GM20431 (cell line): ENCODE data around the gene NNAT.

Source experiments
- in situ Hi-C: fragments of 300-500 bp; cut with MseI, MboI; formaldehyde crosslinking; loops from one replicate; pipeline ENCODE4 v1.15.0; 2020; ENCODE audit warnings: low sequenced_read_pairs; ENCODE audit not compliant: unreplicated experiment

NNAT gene

DNA sequence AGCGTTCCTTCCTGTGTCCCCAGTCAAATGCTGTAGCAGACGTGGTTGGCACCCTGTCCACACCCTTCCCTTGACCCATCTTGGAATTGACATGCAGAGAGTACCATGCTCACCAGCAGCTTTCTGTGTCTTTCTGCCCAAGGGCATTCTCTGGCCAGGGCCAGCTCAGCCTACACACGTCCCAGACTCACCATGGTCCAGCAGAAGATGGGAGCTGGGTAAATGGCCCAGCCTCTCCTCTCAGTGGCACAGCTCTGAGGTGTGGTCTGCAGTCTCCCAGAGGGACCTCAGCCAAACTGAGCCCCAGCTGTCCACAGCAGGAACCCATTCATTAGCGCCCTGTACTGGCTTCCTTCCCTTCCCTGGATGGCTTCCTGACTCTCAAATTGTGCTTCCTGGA, 37.7 kb downstream of the NNAT start:
- in situ Hi-C loops: loop anchor here (25.0 kb wide), 2 partner anchors 429 to 679 kb away; no protein-coding TSS in a partner anchor

DNA sequence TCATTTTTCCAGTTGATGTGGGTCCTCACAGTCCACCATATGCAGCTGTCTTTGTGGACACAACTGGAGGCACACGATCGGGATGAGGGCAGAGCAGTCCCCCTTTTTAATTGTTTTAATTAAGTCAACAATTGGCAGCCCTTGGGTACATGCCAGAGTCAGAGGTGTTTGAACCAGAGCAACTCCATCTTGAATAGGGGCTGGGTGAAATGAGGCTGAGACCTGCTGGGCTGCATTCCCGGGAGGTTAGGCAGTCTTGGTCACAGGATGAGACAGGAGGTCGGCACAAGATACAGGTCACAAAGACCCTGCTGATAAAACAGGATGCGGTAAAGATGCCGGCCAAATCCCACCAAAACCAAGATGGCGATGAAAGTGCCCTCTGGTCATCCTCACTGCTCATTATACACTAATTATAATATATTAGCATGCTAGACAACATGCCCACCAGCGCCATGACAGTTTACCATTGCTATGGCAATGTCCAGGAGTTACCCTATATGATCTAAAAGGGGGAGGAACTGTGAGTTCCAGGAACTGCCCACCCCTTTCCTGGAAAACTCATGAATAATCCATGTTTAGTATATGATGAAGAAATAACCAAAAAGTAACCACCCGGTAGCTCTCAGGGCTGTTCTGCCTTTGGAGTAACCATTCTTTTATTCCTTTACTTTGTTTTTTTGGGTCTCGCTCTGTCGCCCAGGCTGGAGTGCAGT, 38.4 kb downstream of the NNAT start:
- in situ Hi-C loops: loop anchor here (25.0 kb wide), 2 partner anchors 428 to 678 kb away; no protein-coding TSS in a partner anchor

GRCh38 chr20:37560629-37561028, 39.6 kb downstream of the NNAT start:
- in situ Hi-C loops: loop anchor here (25.0 kb wide), 2 partner anchors 427 to 677 kb away; no protein-coding TSS in a partner anchor

- in situ Hi-C loops: loop anchor here (25.0 kb wide), 2 partner anchors 424 to 674 kb away; no protein-coding TSS in a partner anchor
Observed at GRCh38 chr20:37562695-37563480, 41.8 kb downstream of the NNAT start.

- in situ Hi-C loops: loop anchor here (25.0 kb wide), 2 partner anchors 423 to 673 kb away; no protein-coding TSS in a partner anchor
Observed at GRCh38 chr20:37564016-37564387, 43.0 kb downstream of the NNAT start.

DNA sequence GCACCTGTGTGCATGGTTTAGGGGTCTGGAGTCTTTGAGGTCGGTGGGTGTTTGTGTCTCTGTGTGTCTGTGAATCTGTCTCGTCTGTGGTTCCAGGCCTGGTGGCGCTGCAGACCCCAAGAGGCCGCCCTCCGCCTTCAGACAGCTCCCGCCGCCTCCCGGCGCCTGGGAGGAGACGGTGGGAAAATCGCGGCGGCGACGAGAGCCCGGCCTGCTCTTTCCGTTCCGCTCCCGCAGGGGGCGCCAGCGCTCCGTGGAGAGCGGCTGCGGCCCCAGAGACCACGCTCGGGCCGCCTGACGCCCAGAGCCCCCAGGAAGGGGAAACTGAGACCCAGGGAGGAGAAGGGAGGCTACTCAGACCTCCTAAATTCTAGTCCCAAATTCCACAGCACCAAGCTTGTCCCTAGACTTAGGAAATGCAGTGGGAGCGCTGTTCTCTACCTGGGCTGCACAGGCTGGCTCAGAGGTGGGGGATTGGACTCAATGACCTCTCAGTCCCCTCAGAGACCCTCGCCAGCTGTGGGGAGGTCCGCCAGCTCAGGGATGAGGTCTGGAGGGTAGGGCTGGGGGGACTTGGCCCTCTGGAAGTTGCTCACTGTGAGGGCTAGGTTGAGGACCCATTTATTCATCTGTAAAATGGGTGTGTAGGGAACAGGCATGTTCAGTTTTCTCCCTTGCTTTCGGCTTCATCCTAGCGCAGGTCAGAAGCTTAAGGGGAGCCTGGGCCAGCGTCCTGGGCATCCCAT, 43.5 kb downstream of the NNAT start:
- in situ Hi-C loops: loop anchor here (25.0 kb wide), 2 partner anchors 423 to 673 kb away; no protein-coding TSS in a partner anchor

GRCh38 chr20:37565134-37565811, 44.2 kb downstream of the NNAT start:
- in situ Hi-C loops: loop anchor here (25.0 kb wide), 2 partner anchors 422 to 672 kb away; no protein-coding TSS in a partner anchor

- in situ Hi-C loops: loop anchor here (25.0 kb wide), 2 partner anchors 421 to 671 kb away; no protein-coding TSS in a partner anchor
Observed at GRCh38 chr20:37566590-37567330, 45.7 kb downstream of the NNAT start.

DNA sequence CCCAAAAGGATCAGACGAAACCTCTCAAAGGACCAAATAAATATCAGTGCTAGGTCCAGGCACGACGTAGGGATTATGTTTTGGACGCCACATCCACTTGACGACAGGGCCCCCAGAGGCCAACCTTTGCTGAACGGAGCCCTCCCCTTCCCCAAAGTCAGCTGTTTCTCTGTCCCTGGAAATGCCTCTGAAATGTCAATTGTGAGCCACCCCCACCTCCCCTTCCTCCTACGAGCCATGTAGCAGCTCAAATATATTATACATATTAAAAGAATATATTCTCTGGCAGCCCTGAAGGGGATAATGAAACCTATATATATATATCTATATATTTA, 46.2 kb downstream of the NNAT start:
- in situ Hi-C loops: loop anchor here (25.0 kb wide), 2 partner anchors 420 to 670 kb away; no protein-coding TSS in a partner anchor

GRCh38 chr20:37567671-37568588, 46.9 kb downstream of the NNAT start:
- in situ Hi-C loops: loop anchor here (25.0 kb wide), 2 partner anchors 419 to 669 kb away; no protein-coding TSS in a partner anchor

GRCh38 chr20:37570419-37570818, 49.4 kb downstream of the NNAT start:
- in situ Hi-C loops: loop anchor here (25.0 kb wide), 2 partner anchors 417 to 667 kb away; no protein-coding TSS in a partner anchor

GRCh38 chr20:37571033-37571432, 50.0 kb downstream of the NNAT start:
- in situ Hi-C loops: loop anchor here (25.0 kb wide), 2 partner anchors 416 to 666 kb away; no protein-coding TSS in a partner anchor
